Caco-2 (cell line): Measurements from ENCODE around the gene LDB3. TPM values are rescaled to one million over a fixed set of nuclear protein-coding genes. Genes with fewer than 3 reads are reported as not detected.

Experiments used
- BruUV-seq: library from RNA; stranded (reverse); fragments of 400-500 nt; replicated peaks from 2 replicates; lab custom pipeline; 2021; lab: Mats Ljungman, UMichigan
- CTCF ChIA-PET: fragments of 300-600 bp; sonication (Branson Sonifier 250); formaldehyde crosslinking; loops from one replicate; lab custom pipeline; 2022; ENCODE audit warnings: antibody characterized with exemption; lab: Charles Lee
- POLR2A ChIA-PET: fragments of 300-600 bp; sonication (Branson Sonifier 250); formaldehyde crosslinking; loops from one replicate; lab custom pipeline; 2022; ENCODE audit warnings: antibody characterized with exemption; lab: Charles Lee
- DNase-seq, 2 experiments: peaks; one replicate each; pipeline versions ENCODE4 v3.0.0 to v3.0.0-alpha.2; 2020 to 2022
- H3K27me3 ChIP-seq: replicated peaks from 2 replicates; pipeline ENCODE4 v1.6.0; 2011; ENCODE audit warnings: low read length; ENCODE audit not compliant: control insufficient read depth, insufficient read depth
- H3K36me3 ChIP-seq: 2 replicates; pipeline ENCODE4 v1.5.1; 2011; ENCODE audit warnings: low read length; ENCODE audit not compliant: control insufficient read depth, insufficient read depth
- H3K4me1 ChIP-seq: fragments of 250-450 bp; sonication (Bioruptor Pico); 2 replicates; pipeline ENCODE4 v1.5.1; 2020; ENCODE audit warnings: mild to moderate bottlenecking
- H3K4me3 ChIP-seq: 2 replicates; pipeline ENCODE4 v1.5.1; 2011; ENCODE audit warnings: low read depth, mild to moderate bottlenecking, control low read depth, low read length
- H3K9me3 ChIP-seq: fragments of 250-450 bp; sonication (Bioruptor Pico); 2 replicates; pipeline ENCODE4 v1.5.1; 2020; ENCODE audit warnings: mild to moderate bottlenecking, moderate library complexity
- H3K27ac Mint-ChIP-seq: one replicate; pipeline ENCODE4 v1.8.0; 2022; ENCODE audit warnings: mixed read lengths; ENCODE audit not compliant: unreplicated experiment
- H3K27me3 Mint-ChIP-seq: one replicate; pipeline ENCODE4 v1.8.0; 2022; ENCODE audit warnings: mixed read lengths; ENCODE audit not compliant: insufficient read depth, unreplicated experiment
- H3K36me3 Mint-ChIP-seq: one replicate; pipeline ENCODE4 v1.8.0; 2022; ENCODE audit warnings: mild to moderate bottlenecking, mixed read lengths; ENCODE audit not compliant: insufficient read depth, unreplicated experiment
- H3K4me1 Mint-ChIP-seq: one replicate; pipeline ENCODE4 v1.8.0; 2022; ENCODE audit warnings: low read depth, mixed read lengths; ENCODE audit not compliant: unreplicated experiment
- H3K4me3 Mint-ChIP-seq: one replicate; pipeline ENCODE4 v1.8.0; 2022; ENCODE audit warnings: mild to moderate bottlenecking, moderate library complexity, mixed read lengths; ENCODE audit not compliant: unreplicated experiment
- H3K9me3 Mint-ChIP-seq: one replicate; pipeline ENCODE4 v1.8.0; 2022; ENCODE audit warnings: mixed read lengths; ENCODE audit not compliant: unreplicated experiment
- intact Hi-C: fragments of 100-400 bp; cut with micrococcal nuclease; formaldehyde crosslinking; loops from one replicate; pipeline ENCODE4 v1.10.0; 2022; ENCODE audit not compliant: unreplicated experiment
- total RNA-seq: library from RNA; stranded (reverse); gene quantifications from 2 replicates; pipeline ENCODE4 v1.2.3, GENCODE V29; 2022
- TF ChIP-seq, protein P1 (sequence below), 2 experiments: fragments of 200-600 bp in 1 of 2; IDR thresholded peaks; 1 replicate in 1 of 2; 2 replicates in 1 of 2; pipeline versions ENCODE4 v1.5.1 to v1.8.0; 2011 to 2022; ENCODE audit warnings: antibody characterized with exemption in 1 of 2, control low read depth in 1 of 2, inconsistent platforms in 1 of 2, low read depth in 1 of 2, low read length in 1 of 2, mild to moderate bottlenecking in 1 of 2, moderate library complexity in 1 of 2; ENCODE audit not compliant: insufficient read depth in 1 of 2, severe bottlenecking in 1 of 2, unreplicated experiment in 1 of 2

Gene LDB3
- total RNA-seq, 1 experiment from 2014 or later, result 0.09 TPM

DNA sequence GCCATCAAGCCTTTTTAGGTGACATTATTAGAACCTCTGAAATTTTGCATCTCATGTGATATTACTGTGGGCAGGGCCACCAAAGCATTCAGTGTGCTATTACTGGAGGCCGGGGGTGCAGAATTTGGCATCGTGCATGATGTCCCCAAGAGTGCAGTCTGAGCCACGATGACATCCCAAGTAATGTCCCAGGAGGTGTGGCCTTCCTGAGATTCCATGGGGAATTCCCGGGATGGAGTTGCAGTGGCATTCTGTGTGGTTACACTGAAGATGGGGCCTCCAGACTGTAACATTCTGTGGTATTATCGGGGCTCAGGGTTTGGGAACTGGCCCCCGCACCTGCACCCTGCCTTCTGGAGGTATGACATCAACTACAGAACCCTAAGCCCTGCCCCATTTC is 9.1 kb downstream of the LDB3 start:
- no peaks in the 10 kb centered on the region for H3K27me3 ChIP-seq
- no peaks in the 10 kb centered on the region for H3K36me3 Mint-ChIP-seq
- H3K9me3 Mint-ChIP-seq, result no peaks in the 10 kb centered on the region

GRCh38 chr10:86678999-86679792 is 10.9 kb downstream of the LDB3 start:
- H3K4me3 Mint-ChIP-seq, result no peak overlapping the region
- H3K27ac Mint-ChIP-seq, result no peak overlapping the region
- Histone ChIP-seq H3K4me1 (no peaks in the 10 kb centered on the region), H3K9me3 (no peaks in the 10 kb centered on the region), H3K4me3 (no peak overlapping the region), H3K27me3 (no peaks in the 10 kb centered on the region), H3K36me3 (no peaks in the 10 kb centered on the region)
- no peaks in the 10 kb centered on the region for H3K4me1 Mint-ChIP-seq
- H3K27me3 Mint-ChIP-seq, result no peaks in the 10 kb centered on the region
- intact Hi-C loops, result no loop called here
- POLR2A ChIA-PET, result no interaction called here
- DNase-seq, result no peak
- TF ChIP-seq, protein P1, sequence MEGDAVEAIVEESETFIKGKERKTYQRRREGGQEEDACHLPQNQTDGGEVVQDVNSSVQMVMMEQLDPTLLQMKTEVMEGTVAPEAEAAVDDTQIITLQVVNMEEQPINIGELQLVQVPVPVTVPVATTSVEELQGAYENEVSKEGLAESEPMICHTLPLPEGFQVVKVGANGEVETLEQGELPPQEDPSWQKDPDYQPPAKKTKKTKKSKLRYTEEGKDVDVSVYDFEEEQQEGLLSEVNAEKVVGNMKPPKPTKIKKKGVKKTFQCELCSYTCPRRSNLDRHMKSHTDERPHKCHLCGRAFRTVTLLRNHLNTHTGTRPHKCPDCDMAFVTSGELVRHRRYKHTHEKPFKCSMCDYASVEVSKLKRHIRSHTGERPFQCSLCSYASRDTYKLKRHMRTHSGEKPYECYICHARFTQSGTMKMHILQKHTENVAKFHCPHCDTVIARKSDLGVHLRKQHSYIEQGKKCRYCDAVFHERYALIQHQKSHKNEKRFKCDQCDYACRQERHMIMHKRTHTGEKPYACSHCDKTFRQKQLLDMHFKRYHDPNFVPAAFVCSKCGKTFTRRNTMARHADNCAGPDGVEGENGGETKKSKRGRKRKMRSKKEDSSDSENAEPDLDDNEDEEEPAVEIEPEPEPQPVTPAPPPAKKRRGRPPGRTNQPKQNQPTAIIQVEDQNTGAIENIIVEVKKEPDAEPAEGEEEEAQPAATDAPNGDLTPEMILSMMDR (IDR thresholded peaks at IDR 0.05; ENCODE audit: insufficient read depth in 1 of 2, low read depth in 1 of 2, low read length in 1 of 2, severe bottlenecking in 1 of 2, unreplicated experiment in 1 of 2), result no peak
- no TSS peak for BruUV-seq
- H3K36me3 Mint-ChIP-seq, result no peaks in the 10 kb centered on the region
- H3K9me3 Mint-ChIP-seq, result no peaks in the 10 kb centered on the region
- CTCF ChIA-PET, result no interaction called here

More for the DNA sequence above, 9.1 kb downstream of the LDB3 start:
- DNase-seq, result no peak
- TF ChIP-seq, protein P1 (IDR thresholded peaks at IDR 0.05; ENCODE audit: insufficient read depth in 1 of 2, low read depth in 1 of 2, low read length in 1 of 2, severe bottlenecking in 1 of 2, unreplicated experiment in 1 of 2), result no peak
- peaks cover 8% of the 10 kb centered on the region for H3K4me1 Mint-ChIP-seq
- ChIA-PET POLR2A (no interaction called here), CTCF (interaction anchor here (0.7 kb wide), 2 partner anchors 13 to 74 kb away, joined by 3 to 4 read pairs; no protein-coding TSS in a partner anchor)
- no peak overlapping the region for H3K27ac Mint-ChIP-seq
- H3K27me3 Mint-ChIP-seq, result no peaks in the 10 kb centered on the region
- Histone ChIP-seq H3K36me3 (no peaks in the 10 kb centered on the region), H3K9me3 (no peaks in the 10 kb centered on the region), H3K4me1 (peaks cover 10% of the 10 kb centered on the region), H3K4me3 (no peak overlapping the region)
- no TSS peak for BruUV-seq
- intact Hi-C loops, result no loop called here
- no peak overlapping the region for H3K4me3 Mint-ChIP-seq

DNA sequence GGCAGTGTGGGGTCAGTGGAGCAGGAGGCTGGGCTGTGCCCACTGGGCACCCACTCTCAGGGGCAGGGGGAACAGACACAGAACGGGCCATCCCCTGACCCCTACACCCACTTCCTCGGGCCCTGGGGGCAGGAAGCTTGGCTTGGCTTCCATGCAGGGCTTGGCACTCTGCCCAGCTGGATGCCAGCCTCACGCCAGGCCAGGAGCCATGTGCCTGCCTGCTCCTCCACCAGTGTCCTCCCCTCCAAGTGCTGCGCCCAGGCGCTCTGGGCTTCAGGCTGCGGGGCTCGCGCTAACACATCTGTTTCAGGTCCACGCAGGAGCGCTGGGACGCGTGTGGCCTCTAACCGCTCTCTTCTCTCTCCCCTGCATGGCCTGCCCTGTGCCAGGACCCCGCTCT is 12.7 kb downstream of the LDB3 start:
- Histone ChIP-seq H3K36me3 (no peaks in the 10 kb centered on the region), H3K27me3 (no peaks in the 10 kb centered on the region), H3K9me3 (no peaks in the 10 kb centered on the region), H3K4me1 (no peaks in the 10 kb centered on the region), H3K4me3 (no peak overlapping the region)
- no peak overlapping the region for H3K4me3 Mint-ChIP-seq
- H3K27me3 Mint-ChIP-seq, result peaks cover 3% of the 10 kb centered on the region
- H3K27ac Mint-ChIP-seq, result no peak overlapping the region
- TF ChIP-seq, protein P1 (IDR thresholded peaks at IDR 0.05; ENCODE audit: insufficient read depth in 1 of 2, low read depth in 1 of 2, low read length in 1 of 2, severe bottlenecking in 1 of 2, unreplicated experiment in 1 of 2), result no peak
- CTCF ChIA-PET, result interaction anchor here (0.6 kb wide), 1 partner anchor 24 kb away, joined by 8 read pairs; no protein-coding TSS in a partner anchor
- POLR2A ChIA-PET, result no interaction called here
- H3K36me3 Mint-ChIP-seq, result no peaks in the 10 kb centered on the region
- intact Hi-C loops, result loop anchor here (5.0 to 10.0 kb wide), 2 partner anchors 39 to 276 kb away; no protein-coding TSS in a partner anchor
- H3K9me3 Mint-ChIP-seq, result no peaks in the 10 kb centered on the region
- H3K4me1 Mint-ChIP-seq, result no peaks in the 10 kb centered on the region
- no TSS peak for BruUV-seq
- DNase-seq, result no peak
